Fibroblast of skin of scalp (primary cell): ENCODE measurements around the gene OR1S2. TPM values are rescaled to one million over a fixed set of nuclear protein-coding genes. Genes with fewer than 3 reads are reported as not detected.
"Not testable (repeated sequence)": the region's sequence is repeated elsewhere in the genome, so short reads cannot be mapped to it uniquely, and the experiment has no call there.

ENCODE experiments used
- DNase-seq: peaks from one replicate; pipeline ENCODE4 v3.0.0-alpha.2; 2013
- polyA plus RNA-seq, 2 experiments: library from polyadenylated mRNA; unstranded; fragments of 120-200 nt; gene quantifications; one replicate each; pipeline ENCODE4 v1.2.1, GENCODE V29; 2013; ENCODE audit not compliant: insufficient read length in 2 of 2

OR1S2 gene, protein sequence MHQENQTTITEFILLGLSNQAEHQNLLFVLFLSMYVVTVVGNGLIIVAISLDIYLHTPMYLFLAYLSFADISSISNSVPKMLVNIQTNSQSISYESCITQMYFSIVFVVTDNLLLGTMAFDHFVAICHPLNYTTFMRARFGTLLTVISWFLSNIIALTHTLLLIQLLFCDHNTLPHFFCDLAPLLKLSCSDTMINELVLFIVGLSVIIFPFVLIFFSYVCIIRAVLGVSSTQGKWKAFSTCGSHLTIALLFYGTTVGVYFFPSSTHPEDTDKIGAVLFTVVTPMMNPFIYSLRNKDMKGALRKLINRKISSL
- polyA plus RNA-seq (2013, experiment 1 of 2; ENCODE audit: insufficient read length), result not detected
- not detected for polyA plus RNA-seq (2013, experiment 2 of 2; ENCODE audit: insufficient read length)

DNA sequence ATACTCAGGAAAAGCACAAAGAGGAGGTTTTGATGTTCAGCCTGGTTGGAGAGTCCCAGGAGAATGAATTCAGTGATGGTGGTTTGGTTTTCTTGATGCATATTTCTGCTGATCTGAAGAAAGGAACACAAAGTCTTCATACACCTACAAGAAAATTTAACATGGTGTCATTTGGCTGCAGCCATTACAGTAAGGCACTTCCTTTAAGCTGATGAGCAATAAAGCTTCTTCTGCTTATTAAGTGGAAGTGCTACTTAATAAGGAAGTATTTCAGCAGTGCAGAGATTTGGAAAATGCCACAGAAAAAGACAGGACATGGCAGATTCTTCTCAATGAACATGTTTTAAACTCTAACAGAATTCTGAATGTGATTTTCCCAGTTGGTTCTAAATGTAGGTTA, at the start of gene OR1S2:
OR1S2 (minus strand) TSS at position 101 of the 400 bp plus-strand sequence; CDS start at position 101, 0 bp downstream.
- no peak for DNase-seq

DNA sequence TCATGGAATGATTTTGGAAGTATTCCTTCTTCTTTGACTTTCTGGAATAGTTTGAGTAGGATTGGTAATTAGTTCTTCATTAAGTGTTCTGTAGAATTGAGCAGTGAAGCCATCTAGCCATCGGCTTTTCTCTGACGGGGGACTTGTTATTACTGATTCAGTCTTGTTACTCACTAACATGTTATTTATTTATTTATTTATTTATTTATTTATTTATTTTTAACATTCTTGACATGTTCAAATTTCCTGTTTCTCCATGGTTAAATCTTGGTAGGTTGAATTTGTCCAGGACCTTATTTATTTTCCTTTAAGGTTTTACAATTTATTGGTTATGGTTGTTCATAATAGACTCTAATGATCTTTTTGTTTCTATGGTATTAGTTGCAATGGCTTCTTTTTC, 40.0 kb upstream of the OR1S2 start:
- DNase-seq, result no peak

DNA sequence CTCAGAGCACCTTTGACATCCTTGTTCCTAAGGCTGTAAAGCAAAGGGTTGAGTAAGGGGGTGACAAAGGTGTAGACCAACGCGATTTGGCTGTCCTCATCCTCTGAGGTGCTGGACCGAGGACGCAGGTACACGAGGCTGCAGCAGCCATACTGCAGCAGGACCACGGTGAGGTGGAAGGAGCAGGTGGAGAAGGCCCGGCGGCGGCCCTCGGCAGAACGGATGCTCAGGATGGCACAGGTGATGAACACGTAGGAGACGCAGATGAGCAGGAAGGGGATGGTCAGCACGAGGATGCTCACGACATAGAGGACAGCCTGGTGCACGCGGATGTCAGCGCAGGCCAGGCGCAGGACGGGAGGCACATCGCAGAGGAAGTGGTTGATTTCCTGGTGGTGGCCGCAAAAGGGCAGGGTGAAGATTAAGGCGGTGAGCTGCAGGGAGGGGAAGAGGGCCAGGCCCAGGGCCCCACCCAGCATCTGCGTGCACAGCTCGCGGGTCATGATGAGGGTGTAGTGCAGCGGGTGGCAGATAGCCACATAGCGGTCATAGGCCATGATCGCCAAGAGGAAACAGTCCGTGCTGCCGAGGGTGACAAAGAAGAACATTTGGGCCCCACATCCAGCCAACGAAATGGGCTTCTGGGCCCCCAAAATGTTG, 24.1 kb upstream of the OR1S2 start:
- no peak for DNase-seq

DNA sequence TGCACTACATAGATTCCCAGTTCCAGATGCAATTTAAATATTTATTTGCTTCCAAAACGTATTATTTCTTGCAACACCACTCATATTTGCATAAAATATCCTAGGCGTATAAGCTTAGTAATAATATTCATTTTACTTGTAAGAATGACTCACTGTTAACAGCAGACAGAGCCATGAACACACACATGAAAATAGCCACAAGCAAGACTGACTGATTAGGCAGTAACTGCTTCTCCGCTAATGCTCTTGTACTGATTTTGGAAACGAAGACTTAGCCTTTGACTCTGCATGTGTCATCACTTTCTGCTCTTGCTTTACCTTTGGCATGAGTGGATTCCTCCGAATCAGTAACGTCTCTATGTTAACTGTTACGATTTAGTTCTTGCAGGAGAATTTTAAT, 18.8 kb upstream of the OR1S2 start:
- no peak for DNase-seq

DNA sequence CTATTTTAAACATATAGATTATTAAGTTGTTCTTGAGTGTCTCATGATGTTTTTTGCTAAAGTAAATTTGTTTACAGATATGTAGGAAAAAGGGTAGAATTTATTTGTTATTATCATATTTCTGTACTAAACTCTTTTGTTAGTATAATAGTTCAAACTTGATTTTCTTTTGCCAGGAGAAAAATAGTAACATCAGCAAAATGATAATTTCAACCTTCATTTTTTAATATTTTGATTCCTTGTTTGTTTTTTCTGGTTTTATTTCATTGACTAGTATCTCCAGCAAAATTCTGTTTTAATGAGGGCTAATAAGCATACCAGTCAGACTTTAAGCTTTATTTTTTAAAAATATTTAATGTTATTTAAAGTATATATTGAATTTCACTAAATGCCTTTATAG, 12.5 kb upstream of the OR1S2 start:
- DNase-seq, result no peak

DNA sequence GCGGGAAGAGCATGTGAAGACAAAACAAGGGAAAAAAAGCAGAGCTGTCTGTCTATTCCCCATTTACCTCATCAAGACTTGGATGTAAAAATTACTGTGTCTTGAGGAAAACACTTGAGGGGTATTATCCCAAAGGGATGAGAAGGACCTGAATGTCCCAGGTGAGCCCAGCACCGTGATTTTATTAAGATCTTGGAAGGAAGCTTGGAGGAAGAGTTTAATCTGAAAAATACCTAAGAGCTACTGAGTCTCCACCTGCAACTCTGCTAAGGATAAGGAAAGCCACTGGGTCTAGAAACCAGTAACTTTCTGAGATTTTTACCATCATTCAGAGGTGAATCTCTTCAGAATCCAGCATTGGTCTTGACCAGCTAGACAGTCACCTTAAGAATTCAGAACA, 8.5 kb upstream of the OR1S2 start, which contains the start of gene OR1S1:
OR1S1 (plus strand) TSS at position 301 of the 400 bp plus-strand sequence.
- not testable (repeated sequence) for DNase-seq

DNA sequence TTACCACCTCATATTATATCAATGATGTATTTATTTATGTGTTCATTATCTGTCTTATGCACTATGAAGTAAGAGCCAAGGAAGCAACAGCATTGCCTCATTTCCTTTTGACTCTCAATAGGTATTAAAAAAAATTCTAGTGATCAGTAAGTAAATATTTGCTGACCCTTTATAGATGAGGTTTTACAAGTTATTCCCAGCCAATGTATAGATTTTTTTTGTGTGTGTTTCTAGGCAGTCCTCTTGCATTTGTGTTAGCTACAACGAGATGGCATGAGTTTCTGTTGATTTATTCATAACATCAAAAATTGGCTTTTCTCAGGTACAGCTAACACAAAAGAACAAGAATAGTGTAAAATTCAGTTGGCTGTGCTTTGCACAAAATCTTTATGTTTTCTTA, 4.7 kb downstream of the OR1S2 start:
- no peak for DNase-seq

DNA sequence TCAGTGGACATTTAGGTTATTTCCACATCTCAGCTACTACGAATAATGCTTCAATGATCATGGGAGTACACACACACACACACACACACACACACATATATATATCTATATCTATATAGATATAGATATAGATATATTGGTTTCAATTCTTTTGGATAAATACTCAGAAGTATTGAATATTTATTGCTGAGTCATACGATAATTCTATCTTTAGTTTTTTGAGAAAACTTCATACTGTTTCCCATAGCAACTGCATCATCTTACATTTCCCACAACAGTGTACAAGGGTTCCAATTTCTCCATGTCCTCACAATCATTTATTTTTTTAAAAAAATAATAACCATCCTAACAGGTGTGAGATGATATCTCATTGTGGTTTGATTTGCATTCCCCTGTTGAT, 8.0 kb downstream of the OR1S2 start:
- DNase-seq, result no peak

DNA sequence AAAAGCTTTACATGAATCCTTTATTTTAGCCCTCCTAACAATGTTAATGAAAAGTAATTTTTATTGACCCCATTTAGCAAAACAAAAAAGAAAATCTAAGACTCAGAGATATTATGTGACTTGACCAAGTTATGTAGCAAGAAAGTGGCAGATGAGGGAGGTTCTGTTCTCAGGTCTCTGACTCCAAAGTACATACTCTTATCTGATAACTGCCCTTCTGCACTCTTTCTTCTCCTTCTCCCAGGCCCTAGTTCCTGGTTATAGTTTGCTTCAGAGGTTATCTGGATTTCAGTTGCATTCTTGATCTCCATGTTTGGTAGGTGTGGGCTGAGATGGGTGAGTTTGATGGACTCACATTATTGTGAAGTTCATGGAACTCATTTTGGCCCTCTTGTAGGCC, 10.6 kb downstream of the OR1S2 start:
- no peak for DNase-seq

DNA sequence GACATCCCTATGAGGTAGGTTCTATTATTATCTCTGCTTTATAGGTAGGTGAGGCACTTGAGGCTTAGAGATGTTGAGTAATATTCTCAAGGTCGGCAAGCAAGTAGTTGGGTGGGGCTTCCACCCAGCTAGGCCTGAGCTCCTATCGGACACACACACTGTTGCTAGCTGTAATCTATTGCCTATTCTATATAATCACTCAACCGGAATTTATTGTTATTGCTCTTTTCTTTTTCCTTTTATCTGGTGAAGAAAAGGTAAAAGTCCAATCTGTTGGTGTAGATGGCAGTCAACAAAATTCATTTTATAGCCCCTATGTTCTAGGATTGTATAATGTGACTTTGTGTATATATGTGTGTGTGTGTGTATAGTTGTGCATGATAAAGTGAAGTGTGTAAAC, 11.7 kb downstream of the OR1S2 start:
- DNase-seq, result no peak

DNA sequence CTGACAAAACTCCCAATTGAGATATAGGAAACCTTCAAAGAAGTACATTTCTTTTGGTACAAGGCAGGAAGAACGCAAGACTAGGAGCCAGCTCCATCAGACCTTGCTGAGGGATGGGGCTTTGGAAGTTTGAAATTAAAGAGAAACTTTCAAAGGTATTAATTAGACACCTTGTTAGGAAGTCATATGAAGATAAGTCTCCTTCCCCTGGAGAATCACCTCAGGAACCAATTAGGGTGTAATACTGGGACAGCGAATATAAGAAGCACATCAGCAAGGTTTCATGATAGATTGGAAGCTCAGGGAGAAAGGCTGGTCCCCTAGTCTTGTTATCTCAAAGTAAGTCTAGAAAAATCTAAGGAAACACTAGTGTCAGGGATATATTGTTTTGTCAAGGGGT, 15.2 kb downstream of the OR1S2 start, which contains the start of gene OR9Q2:
OR9Q2 (plus strand) TSS at position 301 of the 400 bp plus-strand sequence. CDS start 1,421 bp downstream, outside the sequence.
- no peak for DNase-seq

DNA sequence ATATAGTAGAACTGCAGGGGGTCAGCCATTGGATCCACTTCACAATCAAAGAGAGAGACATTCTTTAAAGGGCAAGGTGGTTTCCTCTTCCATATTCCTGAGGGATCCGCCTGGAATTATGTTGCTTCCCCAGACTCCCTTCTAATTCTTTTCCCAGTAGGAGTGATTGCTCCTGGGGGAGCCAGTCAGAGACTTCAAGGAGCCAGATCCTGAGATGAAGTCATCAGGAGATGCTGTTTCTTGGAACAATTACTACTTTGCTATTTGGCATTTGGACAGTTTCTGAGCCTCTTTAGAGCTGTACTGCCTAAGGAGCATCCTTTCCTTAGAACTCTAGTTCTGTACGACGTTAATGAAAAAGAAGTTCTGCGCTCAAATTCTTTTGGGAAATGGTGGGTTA, 17.0 kb downstream of the OR1S2 start:
- DNase-seq, result no peak

DNA sequence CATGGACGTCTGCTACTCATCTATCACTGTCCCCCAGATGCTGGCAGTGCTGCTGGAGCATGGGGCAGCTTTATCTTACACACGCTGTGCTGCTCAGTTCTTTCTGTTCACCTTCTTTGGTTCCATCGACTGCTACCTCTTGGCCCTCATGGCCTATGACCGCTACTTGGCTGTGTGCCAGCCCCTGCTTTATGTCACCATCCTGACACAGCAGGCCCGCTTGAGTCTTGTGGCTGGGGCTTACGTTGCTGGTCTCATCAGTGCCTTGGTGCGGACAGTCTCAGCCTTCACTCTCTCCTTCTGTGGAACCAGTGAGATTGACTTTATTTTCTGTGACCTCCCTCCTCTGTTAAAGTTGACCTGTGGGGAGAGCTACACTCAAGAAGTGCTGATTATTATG, 24.3 kb downstream of the OR1S2 start:
- no peak for DNase-seq

DNA sequence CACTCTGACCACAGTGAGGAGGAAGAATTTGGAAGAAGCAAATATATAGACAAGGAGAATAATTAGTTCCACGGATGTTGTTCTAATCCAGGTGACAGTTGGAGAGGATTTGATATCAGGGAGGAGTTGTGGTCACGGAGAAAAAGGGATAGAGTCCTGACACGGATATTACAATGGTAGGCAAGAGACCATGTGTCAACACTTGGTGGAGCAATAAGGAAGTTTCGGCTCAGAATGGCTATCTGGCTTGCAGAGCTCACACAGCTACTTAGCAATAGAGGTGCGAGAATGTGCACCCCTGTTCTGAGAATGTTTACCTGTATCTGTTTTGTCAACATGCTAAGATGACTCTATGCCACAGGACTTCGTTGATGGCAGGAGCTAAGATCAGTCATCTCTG, 25.5 kb downstream of the OR1S2 start:
- DNase-seq, result no peak

DNA sequence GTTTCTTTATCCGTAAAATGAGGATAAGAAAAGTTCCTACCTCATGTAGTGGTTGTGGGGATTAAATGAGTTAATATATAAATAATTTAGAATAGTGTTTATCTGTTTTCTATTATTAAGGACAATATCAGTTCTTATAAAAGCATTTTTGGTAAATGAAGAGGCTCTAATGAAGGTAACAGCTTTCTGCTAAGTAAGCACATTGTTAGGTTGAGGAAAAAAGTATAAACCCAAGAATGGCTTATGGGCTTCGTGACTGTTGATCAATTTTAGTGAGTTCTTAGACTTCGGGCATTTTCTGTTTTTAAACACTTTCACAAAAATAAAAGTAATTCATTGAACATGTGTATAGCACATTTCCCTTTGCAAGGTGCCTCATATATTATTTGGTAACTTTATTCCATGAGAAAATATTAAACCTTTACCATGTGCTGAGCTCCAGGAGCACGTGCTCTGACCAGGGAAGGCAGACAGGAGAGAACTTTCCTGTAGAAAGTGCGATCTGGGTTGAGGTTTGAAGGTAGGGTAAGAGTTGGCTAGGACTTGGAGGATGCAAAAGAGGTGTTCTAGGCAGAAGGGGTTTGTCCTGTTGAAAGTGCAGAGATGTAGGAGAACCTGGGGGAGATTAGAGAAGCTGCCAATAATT, 26.4 kb downstream of the OR1S2 start:
- DNase-seq, result no peak

DNA sequence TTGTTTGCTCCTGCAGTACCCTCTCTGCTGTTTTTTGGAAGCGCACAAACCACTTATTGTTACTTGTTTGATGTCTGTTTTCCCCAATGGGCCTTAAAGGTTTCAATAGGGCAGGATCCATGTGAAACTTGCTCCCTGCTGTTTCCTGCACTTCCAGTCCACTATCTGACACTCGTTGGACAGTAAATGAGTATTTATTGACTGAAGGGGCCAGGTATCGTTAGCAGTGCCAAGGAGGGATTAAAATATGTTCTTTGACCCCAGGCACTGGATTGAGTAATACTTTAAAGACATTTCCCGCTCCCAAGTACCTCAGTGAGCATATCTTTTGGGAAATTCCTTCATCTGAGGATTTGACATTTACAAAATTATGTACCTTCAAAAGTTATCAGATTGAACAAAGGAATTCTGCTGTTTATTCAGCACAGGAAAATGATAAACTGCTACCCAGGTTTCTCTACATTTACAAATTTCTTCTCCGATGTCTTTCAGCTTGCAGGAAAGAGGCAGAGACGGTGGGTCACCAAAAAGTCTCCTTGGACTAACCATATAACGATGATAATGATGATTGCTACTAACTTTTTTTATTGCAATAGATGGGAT, 38.3 kb downstream of the OR1S2 start:
- DNase-seq, result no peak

DNA sequence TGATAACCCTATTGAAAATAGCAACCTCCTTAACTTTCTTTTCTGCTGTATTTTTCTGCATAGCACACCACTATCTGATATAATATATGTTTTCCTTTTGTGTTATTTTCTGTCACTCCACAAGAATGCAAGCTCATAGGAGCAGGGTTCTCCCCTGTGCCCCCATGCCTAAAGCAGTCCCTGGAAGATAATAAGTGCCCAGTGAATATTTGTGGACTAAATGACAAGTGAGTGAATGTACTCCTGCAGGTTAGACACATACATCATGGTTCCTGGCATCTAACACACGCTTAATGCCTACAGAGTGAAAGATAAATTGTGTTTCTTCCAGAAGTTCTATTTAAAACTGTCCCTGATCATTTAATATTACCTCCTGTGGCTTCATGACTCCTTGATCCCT, 39.0 kb downstream of the OR1S2 start:
- no peak for DNase-seq

DNA sequence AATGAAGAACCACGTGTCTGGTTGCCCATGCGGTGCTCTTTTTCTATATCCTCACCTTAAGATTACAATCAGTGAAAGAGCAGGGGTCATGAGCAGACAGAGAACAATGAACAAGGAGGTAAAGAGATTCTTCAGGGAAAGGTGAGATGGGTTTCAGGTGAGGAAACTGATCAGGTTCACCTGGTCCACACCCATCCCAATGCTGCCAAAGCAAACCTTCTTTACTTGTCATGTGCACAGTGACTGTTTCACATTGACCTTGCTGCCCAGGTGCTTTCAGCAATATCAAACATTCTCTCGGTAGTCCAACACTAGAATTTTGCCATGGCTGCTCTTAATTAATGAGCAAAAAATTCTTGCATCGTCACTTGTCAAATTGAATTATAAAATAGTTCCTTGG, 39.6 kb downstream of the OR1S2 start:
- DNase-seq, result no peak
